NCI-H748 (cell line): ENCODE data around the gene PLTP.

Source experiments
- DNase-seq: peaks from one replicate; lab custom pipeline; 2025; ENCODE audit not compliant: unreplicated experiment; lab: John Stamatoyannopoulos, UW

Gene PLTP

DNA sequence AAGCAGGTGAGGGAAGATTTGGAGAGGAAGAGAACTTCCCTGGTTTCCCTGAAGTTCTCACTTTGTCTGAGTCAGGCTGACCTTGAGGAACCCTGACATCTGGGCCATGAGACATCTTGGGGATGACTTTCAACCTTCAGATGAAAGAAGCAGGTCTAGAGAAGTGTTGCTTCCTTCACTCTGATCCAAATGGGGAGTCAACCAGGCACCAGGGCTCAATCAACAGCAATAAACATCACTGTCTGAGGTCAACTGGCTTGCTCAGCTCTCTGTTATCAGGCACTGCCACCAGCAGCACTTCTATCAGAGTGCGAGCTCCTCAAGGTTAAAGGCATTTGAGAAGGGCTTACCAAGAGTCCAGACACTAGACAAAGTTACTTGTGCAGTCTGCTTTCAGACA lies 61.0 kb downstream of the PLTP start:
- no peak for DNase-seq

DNA sequence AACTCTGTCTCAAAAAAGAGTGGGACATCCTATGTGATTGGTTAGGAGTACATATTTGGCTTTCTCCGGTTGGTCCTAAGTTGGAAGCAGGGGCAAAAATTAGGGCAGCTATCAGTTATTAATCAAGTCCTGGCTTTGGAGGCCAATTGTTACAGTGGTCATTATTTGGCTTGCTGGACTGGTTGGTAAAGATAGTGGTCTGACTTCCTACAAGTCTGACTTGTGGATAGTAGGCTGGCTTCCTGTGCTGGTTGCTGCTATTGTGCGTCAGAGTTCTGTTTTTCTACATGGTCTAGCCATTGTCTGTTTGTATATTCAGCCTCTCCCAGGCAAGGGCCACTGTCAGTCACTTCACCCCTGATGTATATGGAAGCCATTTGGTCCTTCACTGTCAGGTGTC lies 61.7 kb downstream of the PLTP start:
- DNase-seq = no peak

DNA sequence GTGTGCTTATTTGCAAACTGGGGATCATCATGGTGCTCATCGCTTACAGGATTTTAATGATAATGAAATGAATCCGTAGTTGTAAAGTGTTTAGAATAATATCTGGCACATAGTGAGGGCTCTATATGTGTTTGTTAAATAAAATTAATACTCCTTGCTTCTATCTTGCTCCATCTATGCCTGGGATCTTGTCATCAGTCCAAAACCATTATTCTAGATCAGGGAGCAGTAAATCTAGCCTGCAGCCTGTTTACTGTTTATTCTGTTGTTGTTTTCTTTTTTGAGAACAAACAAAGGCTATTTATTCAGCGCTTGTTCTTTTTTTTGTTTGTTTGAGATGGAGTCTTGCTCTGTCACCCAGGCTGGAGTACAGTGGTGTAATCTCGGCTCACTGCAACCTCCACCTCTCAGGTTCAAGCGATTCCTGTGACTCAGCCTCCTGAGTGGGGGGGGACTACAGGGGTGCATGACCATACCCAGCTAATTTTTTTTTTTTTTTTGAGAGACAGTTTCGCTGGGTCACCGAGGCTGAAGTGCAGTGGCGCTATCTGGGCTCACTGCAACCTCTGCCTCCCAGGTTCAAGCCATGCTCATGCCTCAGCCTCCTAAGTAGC lies 62.9 kb downstream of the PLTP start:
- DNase-seq = no peak
